ENCODE measurements around the gene LRRN4CL. TPM values are rescaled to one million over a fixed set of nuclear protein-coding genes. Genes with fewer than 3 reads are reported as not detected.

Gene LRRN4CL
- total and polyA plus RNA-seq, 5 donors, result 1.4 to 3.3 (median 2.9) TPM

DNA sequence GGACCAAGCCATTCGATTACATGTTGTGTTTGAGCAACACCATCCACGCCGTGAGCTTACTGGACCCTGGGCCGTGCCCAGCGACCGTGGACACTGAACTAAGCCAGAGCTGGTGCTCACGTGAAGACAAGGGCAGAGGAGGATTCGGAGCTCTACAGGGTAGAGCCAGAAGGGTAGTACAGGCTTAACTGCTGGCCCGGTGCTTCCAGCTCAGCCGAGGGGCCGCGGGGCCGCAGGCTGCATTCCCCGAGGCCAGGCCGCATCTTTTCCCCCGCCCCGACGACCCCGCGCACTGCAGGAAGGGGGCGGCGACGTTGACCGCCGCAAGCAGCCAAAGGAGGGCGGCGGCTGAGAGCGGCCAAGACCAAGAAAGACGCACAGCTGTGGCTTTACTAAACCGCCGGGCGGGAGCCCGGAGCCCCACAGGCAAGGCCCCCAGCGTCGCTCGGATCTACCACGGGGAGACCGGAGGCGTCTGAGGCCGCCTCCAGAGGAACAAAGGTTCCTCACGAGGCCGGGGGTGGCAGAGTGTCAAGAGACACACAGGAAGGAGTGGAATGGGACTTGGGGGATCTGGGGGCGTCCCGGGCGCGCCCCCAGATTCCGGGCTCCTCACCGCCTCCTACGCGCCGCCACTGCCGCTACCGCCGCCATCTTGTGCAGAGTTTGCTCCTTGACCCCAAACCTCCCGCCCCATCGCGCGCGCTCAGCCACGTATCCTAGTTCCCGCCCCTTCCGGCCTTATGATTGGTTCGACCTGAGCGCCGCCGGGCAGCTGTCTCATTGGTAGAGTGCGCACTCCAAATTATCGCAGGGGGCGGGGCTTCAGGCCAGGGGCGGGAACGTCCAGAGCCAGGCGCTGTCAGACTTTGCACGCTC lies 43.1 kb downstream of the LRRN4CL start, which contains the start of gene GANAB:
GANAB (minus strand) TSS at position 668 of the 879 bp plus-strand sequence; CDS start at position 654, 14 bp downstream.
- H3K4me1 ChIP-seq (ENCODE audit: control insufficient read depth, insufficient read depth, low read length), result peaks cover 3% of the 10 kb centered on the region
- DNase-seq, result peak; percentile 99 to 100 (median 100)
- H3K27ac ChIP-seq (ENCODE audit: low read length), result peak within 1 kb of the TSS; percentile 87
- no peaks in the 10 kb centered on the region for H3K9me3 ChIP-seq (ENCODE audit: control insufficient read depth, low read length)
- peak; percentile 98 for ATAC-seq
- WGBS, result under 1% methylated on average over 73 of the region's 73 CpGs
- H3K27me3 ChIP-seq (ENCODE audit: control insufficient read depth, insufficient read depth), result no peaks in the 10 kb centered on the region
- H3K4me3 ChIP-seq (ENCODE audit: low read length), result peak within 1 kb of the TSS; percentile 93
- intact Hi-C loops (cut with DNase I), result no loop called here

GRCh38 chr11:62645671-62645945 lies 43.7 kb downstream of the LRRN4CL start:
- intact Hi-C loops (cut with DNase I), result no loop called here
- 14% methylated on average over 11 of the region's 11 CpGs for WGBS
- ATAC-seq, result no peak
- no peaks in the 10 kb centered on the region for H3K27me3 ChIP-seq (ENCODE audit: control insufficient read depth, insufficient read depth)
- peak overlapping the region; percentile 93 for H3K4me3 ChIP-seq (ENCODE audit: low read length)
- H3K27ac ChIP-seq (ENCODE audit: low read length), result peak overlapping the region; percentile 87
- H3K9me3 ChIP-seq (ENCODE audit: control insufficient read depth, low read length), result no peaks in the 10 kb centered on the region
- no peak for DNase-seq
- peaks cover 3% of the 10 kb centered on the region for H3K4me1 ChIP-seq (ENCODE audit: control insufficient read depth, insufficient read depth, low read length)

- Histone ChIP-seq H3K9me3 (ENCODE audit: control insufficient read depth, low read length) (no peaks in the 10 kb centered on the region), H3K4me3 (ENCODE audit: low read length) (no peak overlapping the region), H3K27me3 (ENCODE audit: control insufficient read depth, insufficient read depth) (no peaks in the 10 kb centered on the region), H3K27ac (ENCODE audit: low read length) (no peak overlapping the region), H3K4me1 (ENCODE audit: control insufficient read depth, insufficient read depth, low read length) (peaks cover 3% of the 10 kb centered on the region)
- no peak for DNase-seq
- 82% methylated on average over 8 of the region's 8 CpGs for WGBS
- intact Hi-C loops (cut with DNase I), result no loop called here
- ATAC-seq, result no peak
These were observed 45.1 kb downstream of the LRRN4CL start for GRCh38 chr11:62644220-62644619.

Other genes starting within 250 kb of the LRRN4CL start
- gene AHNAK, start 142.7 kb downstream of the LRRN4CL start, total RNA-seq, result 100 to 1,000 TPM; 289 to 371 (median 320) TPM
- gene AHNAK, start 142.7 kb downstream of the LRRN4CL start, polyA plus RNA-seq, result 78.1 TPM
- 1,000 to 10,000 TPM in 1 of 4 donors, 100 to 1,000 TPM in 3; 807 to 1,060 (median 897) TPM for gene EEF1G, start 115.6 kb downstream of the LRRN4CL start, total RNA-seq
- gene EEF1G, start 115.6 kb downstream of the LRRN4CL start, polyA plus RNA-seq, result 770 TPM
- gene TUT1, start 98.0 kb downstream of the LRRN4CL start, total RNA-seq, result 10 to 100 TPM in 3 of 4 donors, 1 to 10 TPM in 1; 8.0 to 15.3 (median 11.5) TPM
- 10.7 TPM for gene TUT1, start 98.0 kb downstream of the LRRN4CL start, polyA plus RNA-seq
- 10 to 100 TPM; 34.8 to 47.6 (median 38.3) TPM for gene MTA2, start 87.7 kb downstream of the LRRN4CL start, total RNA-seq
- gene MTA2, start 87.7 kb downstream of the LRRN4CL start, polyA plus RNA-seq, result 24.1 TPM
- 10 to 100 TPM; 23.5 to 33.3 (median 26.7) TPM for gene EML3, start 76.8 kb downstream of the LRRN4CL start, total RNA-seq
- 23.9 TPM for gene EML3, start 76.8 kb downstream of the LRRN4CL start, polyA plus RNA-seq
- gene ROM1, start 76.3 kb downstream of the LRRN4CL start, total RNA-seq, result 1 to 10 TPM; 6.1 to 7.9 (median 6.6) TPM
- gene ROM1, start 76.3 kb downstream of the LRRN4CL start, polyA plus RNA-seq, result 7.9 TPM
- gene B3GAT3, start 67.5 kb downstream of the LRRN4CL start, total RNA-seq, result 10 to 100 TPM; 10.7 to 23.1 (median 16.7) TPM
- 18.7 TPM for gene B3GAT3, start 67.5 kb downstream of the LRRN4CL start, polyA plus RNA-seq
- 100 to 1,000 TPM; 112 to 137 (median 122) TPM for gene GANAB, start 42.9 kb downstream of the LRRN4CL start, total RNA-seq
- 66.5 TPM for gene GANAB, start 42.9 kb downstream of the LRRN4CL start, polyA plus RNA-seq
- gene INTS5, start 36.2 kb downstream of the LRRN4CL start, total RNA-seq, result 10 to 100 TPM; 10.4 to 13.3 (median 11.8) TPM
- gene INTS5, start 36.2 kb downstream of the LRRN4CL start, polyA plus RNA-seq, result 6.1 TPM
- gene C11orf98, start 24.3 kb downstream of the LRRN4CL start, total RNA-seq, result 10 to 100 TPM; 30.6 to 41.1 (median 35.2) TPM
- 79.7 TPM for gene C11orf98, start 24.3 kb downstream of the LRRN4CL start, polyA plus RNA-seq
- gene CSKMT, start 24.2 kb downstream of the LRRN4CL start, total RNA-seq, result 1 to 10 TPM; 6.6 to 9.5 (median 7.3) TPM
- 5.2 TPM for gene CSKMT, start 24.2 kb downstream of the LRRN4CL start, polyA plus RNA-seq
- gene UQCC3, start 17.9 kb downstream of the LRRN4CL start, total RNA-seq, result 1 to 10 TPM; 5.2 to 8.6 (median 6.5) TPM
- gene UQCC3, start 17.9 kb downstream of the LRRN4CL start, polyA plus RNA-seq, result 12.9 TPM
- gene LBHD1, start 17.3 kb downstream of the LRRN4CL start, total RNA-seq, result 1 to 10 TPM; 3.2 to 5.8 (median 3.6) TPM
- 7.3 TPM for gene LBHD1, start 17.3 kb downstream of the LRRN4CL start, polyA plus RNA-seq
- 10 to 100 TPM; 76.6 to 95.7 (median 83.6) TPM for gene UBXN1, start 10.5 kb downstream of the LRRN4CL start, total RNA-seq
- gene UBXN1, start 10.5 kb downstream of the LRRN4CL start, polyA plus RNA-seq, result 101 TPM
- gene BSCL2, start 17.9 kb upstream of the LRRN4CL start, total RNA-seq, result 10 to 100 TPM; 20.0 to 27.6 (median 26.5) TPM
- gene BSCL2, start 17.9 kb upstream of the LRRN4CL start, polyA plus RNA-seq, result 34.3 TPM
- not detected for gene GNG3, start 18.1 kb upstream of the LRRN4CL start, total RNA-seq
- 0.57 TPM for gene GNG3, start 18.1 kb upstream of the LRRN4CL start, polyA plus RNA-seq
- 10 to 100 TPM; 29.3 to 37.2 (median 35.5) TPM for gene HNRNPUL2, start 37.9 kb upstream of the LRRN4CL start, total RNA-seq
- 33.2 TPM for gene HNRNPUL2, start 37.9 kb upstream of the LRRN4CL start, polyA plus RNA-seq
- 10 to 100 TPM; 11.7 to 17.0 (median 14.6) TPM for gene TTC9C, start 39.0 kb upstream of the LRRN4CL start, total RNA-seq
- gene TTC9C, start 39.0 kb upstream of the LRRN4CL start, polyA plus RNA-seq, result 18.4 TPM
- gene ZBTB3, start 64.6 kb upstream of the LRRN4CL start, total RNA-seq, result 10 to 100 TPM in 2 of 4 donors, 1 to 10 TPM in 2; 7.8 to 14.5 (median 9.5) TPM
- gene ZBTB3, start 64.6 kb upstream of the LRRN4CL start, polyA plus RNA-seq, result 4.0 TPM
- gene POLR2G, start 72.0 kb upstream of the LRRN4CL start, total RNA-seq, result 10 to 100 TPM; 34.4 to 43.3 (median 37.4) TPM
- 51.1 TPM for gene POLR2G, start 72.0 kb upstream of the LRRN4CL start, polyA plus RNA-seq
- gene TAF6L, start 81.9 kb upstream of the LRRN4CL start, total RNA-seq, result 10 to 100 TPM in 1 of 4 donors, 1 to 10 TPM in 3; 8.0 to 17.1 (median 9.6) TPM
- gene TAF6L, start 81.9 kb upstream of the LRRN4CL start, polyA plus RNA-seq, result 10.4 TPM
- gene TMEM179B, start 97.9 kb upstream of the LRRN4CL start, total RNA-seq, result 10 to 100 TPM; 19.2 to 21.8 (median 19.7) TPM
- gene TMEM179B, start 97.9 kb upstream of the LRRN4CL start, polyA plus RNA-seq, result 29.7 TPM
- 10 to 100 TPM; 12.7 to 17.2 (median 16.3) TPM for gene TMEM223, start 102.5 kb upstream of the LRRN4CL start, total RNA-seq
- 29.5 TPM for gene TMEM223, start 102.5 kb upstream of the LRRN4CL start, polyA plus RNA-seq
- 10 to 100 TPM; 40.3 to 56.4 (median 47.1) TPM for gene NXF1, start 115.9 kb upstream of the LRRN4CL start, total RNA-seq
- gene NXF1, start 115.9 kb upstream of the LRRN4CL start, polyA plus RNA-seq, result 45.8 TPM
- gene STX5, start 142.5 kb upstream of the LRRN4CL start, total RNA-seq, result 10 to 100 TPM; 20.1 to 27.8 (median 21.8) TPM
- 14.4 TPM for gene STX5, start 142.5 kb upstream of the LRRN4CL start, polyA plus RNA-seq
- not detected for gene TEX54, start 143.3 kb upstream of the LRRN4CL start, total RNA-seq
- not detected for gene TEX54, start 143.3 kb upstream of the LRRN4CL start, polyA plus RNA-seq
- 10 to 100 TPM; 24.8 to 28.7 (median 26.6) TPM for gene WDR74, start 150.1 kb upstream of the LRRN4CL start, total RNA-seq
- gene WDR74, start 150.1 kb upstream of the LRRN4CL start, polyA plus RNA-seq, result 17.9 TPM
- 10 to 100 TPM; 40.2 to 64.1 (median 40.5) TPM for gene SLC3A2, start 191.4 kb upstream of the LRRN4CL start, total RNA-seq
- gene SLC3A2, start 191.4 kb upstream of the LRRN4CL start, polyA plus RNA-seq, result 28.1 TPM
- gene CHRM1, start 231.8 kb upstream of the LRRN4CL start, total RNA-seq, result under 1 TPM in 2 of 4 donors, not detected in 2; 0.09 to 0.24 TPM
- 0.07 TPM for gene CHRM1, start 231.8 kb upstream of the LRRN4CL start, polyA plus RNA-seq

All from right cardiac atrium (tissue), 5 donors.